Measurements from ENCODE around the gene GPM6B.
"Not testable (repeated sequence)": the region's sequence is repeated elsewhere in the genome, so short reads cannot be mapped to it uniquely, and the experiment has no call there.

DNA sequence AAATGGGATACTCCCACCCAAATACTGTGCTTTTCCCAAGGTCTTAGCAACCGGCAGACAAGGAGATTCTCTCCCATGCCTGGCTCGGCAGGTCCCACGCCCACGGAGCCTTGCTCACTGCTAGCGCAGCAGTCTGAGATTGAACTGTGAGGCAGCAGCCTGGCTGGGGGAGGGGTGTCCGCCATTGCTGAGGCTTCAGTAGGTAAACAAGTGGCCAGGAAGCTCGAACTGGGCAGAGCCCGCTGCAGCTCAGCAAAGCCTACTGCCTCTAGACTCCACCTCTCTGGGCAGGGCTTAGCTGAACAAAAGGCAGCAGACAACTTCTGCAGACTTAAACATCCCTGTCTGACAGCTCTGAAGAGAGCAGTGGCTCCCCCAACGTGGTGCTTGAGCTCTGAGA lies 92.0 kb downstream of the GPM6B start:
- TF ChIP-seq FOXM1 (IDR thresholded peaks at IDR 0.05; ENCODE audit: borderline replicate concordance); ELF4 (IDR thresholded peaks at IDR 0.05); SUZ12 (IDR thresholded peaks at IDR 0.05); HDGF (IDR thresholded peaks at IDR 0.05; ENCODE audit: borderline replicate concordance); TARDBP (IDR thresholded peaks at IDR 0.05); NFRKB (IDR thresholded peaks at IDR 0.05); SP1 (IDR thresholded peaks at IDR 0.05); ARNT (IDR thresholded peaks at IDR 0.05); FOXK2 (IDR thresholded peaks at IDR 0.05): not testable (repeated sequence)
